ENCODE data around the gene GPR137B. TPM values are rescaled to one million over a fixed set of nuclear protein-coding genes. Genes with fewer than 3 reads are reported as not detected.

GPR137B gene
- total RNA-seq, 1 experiment from 2014 or later = 7.1 TPM

GRCh38 chr1:236113324-236114032 lies 28.9 kb upstream of the GPR137B start:
- POLR2A ChIA-PET (ENCODE audit: low non-redundant PET) = no interaction called here
- no peaks in the 10 kb centered on the region for H3K36me3 ChIP-seq (ENCODE audit: insufficient read depth, low read length, poor library complexity, severe bottlenecking)
- H3K9me3 ChIP-seq (ENCODE audit: low read depth, low read length, poor library complexity, severe bottlenecking) = no peaks in the 10 kb centered on the region
- intact Hi-C loops (cut with micrococcal nuclease; ENCODE audit: unreplicated experiment) = no loop called here
- no peaks in the 10 kb centered on the region for H3K4me1 ChIP-seq (ENCODE audit: insufficient read depth, low read length, poor library complexity, severe bottlenecking)
- no peaks in the 10 kb centered on the region for H3K27me3 ChIP-seq (replicated peaks; ENCODE audit: insufficient read depth, low read depth, low read length, poor library complexity)
- CTCF ChIA-PET = no interaction called here
- no TSS peak for BruUV-seq (replicated peaks)
- H3K4me3 ChIP-seq (ENCODE audit: low read depth, low read length, poor library complexity, severe bottlenecking) = no peak overlapping the region
- DNase-seq (ENCODE audit: low spot score) = no peak
- TF ChIP-seq CTCF (conservative IDR thresholded peaks at IDR 0.05; ENCODE audit: low read depth, low read length) (no peak), EZH2 (IDR thresholded peaks at IDR 0.05; ENCODE audit: borderline replicate concordance, low read depth, low read length, poor library complexity, severe bottlenecking) (no peak)
- no peak overlapping the region for H3K27ac ChIP-seq (ENCODE audit: low read depth, low read length, poor library complexity, severe bottlenecking)

- Histone ChIP-seq H3K27me3 (replicated peaks; ENCODE audit: insufficient read depth, low read depth, low read length, poor library complexity) (no peaks in the 10 kb centered on the region), H3K4me1 (ENCODE audit: insufficient read depth, low read length, poor library complexity, severe bottlenecking) (no peaks in the 10 kb centered on the region), H3K4me3 (ENCODE audit: low read depth, low read length, poor library complexity, severe bottlenecking) (no peak overlapping the region), H3K36me3 (ENCODE audit: insufficient read depth, low read length, poor library complexity, severe bottlenecking) (no peaks in the 10 kb centered on the region), H3K9me3 (ENCODE audit: low read depth, low read length, poor library complexity, severe bottlenecking) (no peaks in the 10 kb centered on the region), H3K27ac (ENCODE audit: low read depth, low read length, poor library complexity, severe bottlenecking) (no peak overlapping the region)
- ChIA-PET POLR2A (ENCODE audit: low non-redundant PET) (no interaction called here), CTCF (no interaction called here)
- intact Hi-C loops (cut with micrococcal nuclease; ENCODE audit: unreplicated experiment) = no loop called here
- no peak for DNase-seq (ENCODE audit: low spot score)
- TF ChIP-seq CTCF (conservative IDR thresholded peaks at IDR 0.05; ENCODE audit: low read depth, low read length) (no peak), EZH2 (IDR thresholded peaks at IDR 0.05; ENCODE audit: borderline replicate concordance, low read depth, low read length, poor library complexity, severe bottlenecking) (no peak)
- BruUV-seq (replicated peaks) = no TSS peak
These were observed 28.1 kb upstream of the GPR137B start for GRCh38 chr1:236114076-236114747.

GRCh38 chr1:236117710-236118109 lies 24.6 kb upstream of the GPR137B start:
- no peak for DNase-seq (ENCODE audit: low spot score)
- CTCF ChIA-PET = no interaction called here
- no peak for TF ChIP-seq EZH2 (IDR thresholded peaks at IDR 0.05; ENCODE audit: borderline replicate concordance, low read depth, low read length, poor library complexity, severe bottlenecking)
- no peak for TF ChIP-seq CTCF (conservative IDR thresholded peaks at IDR 0.05; ENCODE audit: low read depth, low read length)
- Histone ChIP-seq H3K36me3 (ENCODE audit: insufficient read depth, low read length, poor library complexity, severe bottlenecking) (no peaks in the 10 kb centered on the region), H3K4me1 (ENCODE audit: insufficient read depth, low read length, poor library complexity, severe bottlenecking) (no peaks in the 10 kb centered on the region), H3K4me3 (ENCODE audit: low read depth, low read length, poor library complexity, severe bottlenecking) (no peak overlapping the region), H3K9me3 (ENCODE audit: low read depth, low read length, poor library complexity, severe bottlenecking) (no peaks in the 10 kb centered on the region), H3K27me3 (replicated peaks; ENCODE audit: insufficient read depth, low read depth, low read length, poor library complexity) (no peaks in the 10 kb centered on the region), H3K27ac (ENCODE audit: low read depth, low read length, poor library complexity, severe bottlenecking) (no peak overlapping the region)
- intact Hi-C loops (cut with micrococcal nuclease; ENCODE audit: unreplicated experiment) = no loop called here
- BruUV-seq (replicated peaks) = no TSS peak
- POLR2A ChIA-PET (ENCODE audit: low non-redundant PET) = no interaction called here

Measured in A673 (cell line).